DMS79 treated with DMSO at 0.1 percent for 48 hours (cell line): ENCODE measurements around the gene RABGGTA.
"Not testable (repeated sequence)": the region's sequence is repeated elsewhere in the genome, so short reads cannot be mapped to it uniquely, and the experiment has no call there.

Experiments
- DNase-seq: peaks from one replicate; lab custom pipeline; 2025; lab: John Stamatoyannopoulos, UW

RABGGTA gene

DNA sequence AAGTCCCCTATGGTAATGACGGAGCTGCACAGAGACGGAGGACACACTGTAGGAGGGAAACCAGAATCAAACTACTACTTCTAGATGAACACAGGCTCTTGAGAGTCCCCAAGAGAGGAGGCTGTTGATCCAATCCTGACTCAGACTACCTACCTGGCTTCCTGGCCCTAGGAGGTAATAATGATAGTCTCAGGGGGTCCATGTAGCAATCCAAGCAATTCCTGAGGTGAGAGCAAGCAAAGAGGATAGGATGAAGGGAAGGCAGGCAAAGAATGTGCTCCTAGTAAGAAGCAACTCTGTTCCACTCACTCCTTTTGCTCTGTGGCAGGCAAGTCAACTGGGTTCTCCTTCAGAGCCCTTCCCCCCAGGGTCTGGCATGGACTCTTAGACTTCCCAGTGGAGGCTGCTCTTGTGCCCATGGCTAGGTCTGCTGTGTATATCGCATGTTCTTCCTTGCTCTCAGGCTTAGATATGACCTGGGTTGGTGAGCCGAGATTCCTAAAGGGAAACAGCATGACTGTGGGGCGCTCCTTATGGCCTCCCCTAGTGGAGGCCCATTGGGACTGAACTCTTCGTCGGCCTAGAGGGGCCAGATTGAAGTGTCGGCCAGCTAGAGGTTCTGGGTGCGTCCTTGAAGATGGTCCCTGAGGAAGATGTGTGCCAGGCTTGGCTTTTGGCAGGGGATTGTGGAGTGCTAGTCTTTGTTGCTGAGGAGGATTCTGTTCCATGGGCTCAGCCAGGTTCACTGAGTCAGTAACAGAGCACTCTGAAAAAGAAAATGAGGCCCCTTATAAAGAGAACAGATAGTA lies 31.1 kb downstream of the RABGGTA start:
- no peak for DNase-seq

DNA sequence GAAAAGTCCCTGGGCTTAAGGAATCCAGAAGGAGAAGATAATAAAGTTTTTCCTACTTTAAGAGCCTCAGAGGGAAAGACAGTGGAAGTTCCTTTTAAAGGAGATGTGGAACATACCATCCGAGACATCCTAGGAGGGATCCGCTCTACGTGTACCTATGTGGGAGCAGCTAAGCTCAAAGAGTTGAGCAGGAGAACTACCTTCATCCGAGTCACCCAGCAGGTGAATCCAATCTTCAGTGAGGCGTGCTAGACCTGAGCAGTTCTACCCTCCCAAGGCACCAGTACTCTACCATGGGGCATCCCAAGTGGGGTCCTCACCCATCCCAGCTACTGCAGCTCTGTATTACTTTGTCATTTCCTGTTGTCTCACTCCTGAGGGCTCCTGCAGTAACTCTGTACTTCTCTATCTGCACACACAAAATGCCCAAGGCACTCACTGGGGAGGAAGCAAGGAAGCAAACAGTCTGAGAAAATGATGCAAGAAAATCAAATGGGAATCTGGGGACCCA lies 32.8 kb downstream of the RABGGTA start:
- no peak for DNase-seq

DNA sequence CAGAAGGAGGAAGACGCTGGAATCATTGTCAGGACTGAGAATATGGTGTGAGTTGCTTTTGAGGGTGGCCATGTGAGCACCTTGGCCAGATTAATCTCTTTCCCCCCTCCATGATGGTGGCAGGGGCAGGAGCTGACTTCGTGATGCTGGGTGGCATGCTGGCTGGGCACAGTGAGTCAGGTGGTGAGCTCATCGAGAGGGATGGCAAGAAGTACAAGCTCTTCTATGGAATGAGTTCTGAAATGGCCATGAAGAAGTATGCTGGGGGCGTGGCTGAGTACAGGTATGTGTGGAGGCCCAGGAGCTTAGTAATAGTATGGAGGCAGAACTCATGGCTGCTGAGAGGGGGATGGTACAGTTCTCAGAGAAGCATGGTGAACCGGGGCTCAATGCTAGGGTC lies 33.3 kb downstream of the RABGGTA start:
- DNase-seq: no peak

DNA sequence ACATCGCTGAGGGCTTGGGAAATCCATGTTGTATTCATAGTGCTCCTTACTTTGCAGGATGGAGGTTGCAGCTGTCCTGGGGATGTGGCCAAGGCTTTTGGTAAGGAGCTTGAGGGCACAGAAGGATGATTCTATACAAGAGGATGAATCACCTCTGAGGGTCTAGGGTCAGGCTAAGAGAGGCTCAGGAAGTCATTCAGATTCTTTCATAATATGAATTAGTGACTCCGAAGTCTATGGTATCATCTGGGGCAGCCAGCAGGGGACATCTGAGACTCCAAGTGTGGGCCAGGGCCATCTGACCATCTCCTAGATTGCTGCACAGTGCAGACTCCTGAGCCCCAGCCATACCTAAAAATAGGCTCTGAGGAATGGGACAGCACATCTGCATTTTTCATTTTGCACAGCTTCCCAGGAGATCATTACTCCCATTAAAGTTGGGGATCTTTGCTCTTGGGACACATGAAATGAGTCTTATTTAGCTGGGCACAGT lies 33.9 kb downstream of the RABGGTA start:
- no peak for DNase-seq

DNA sequence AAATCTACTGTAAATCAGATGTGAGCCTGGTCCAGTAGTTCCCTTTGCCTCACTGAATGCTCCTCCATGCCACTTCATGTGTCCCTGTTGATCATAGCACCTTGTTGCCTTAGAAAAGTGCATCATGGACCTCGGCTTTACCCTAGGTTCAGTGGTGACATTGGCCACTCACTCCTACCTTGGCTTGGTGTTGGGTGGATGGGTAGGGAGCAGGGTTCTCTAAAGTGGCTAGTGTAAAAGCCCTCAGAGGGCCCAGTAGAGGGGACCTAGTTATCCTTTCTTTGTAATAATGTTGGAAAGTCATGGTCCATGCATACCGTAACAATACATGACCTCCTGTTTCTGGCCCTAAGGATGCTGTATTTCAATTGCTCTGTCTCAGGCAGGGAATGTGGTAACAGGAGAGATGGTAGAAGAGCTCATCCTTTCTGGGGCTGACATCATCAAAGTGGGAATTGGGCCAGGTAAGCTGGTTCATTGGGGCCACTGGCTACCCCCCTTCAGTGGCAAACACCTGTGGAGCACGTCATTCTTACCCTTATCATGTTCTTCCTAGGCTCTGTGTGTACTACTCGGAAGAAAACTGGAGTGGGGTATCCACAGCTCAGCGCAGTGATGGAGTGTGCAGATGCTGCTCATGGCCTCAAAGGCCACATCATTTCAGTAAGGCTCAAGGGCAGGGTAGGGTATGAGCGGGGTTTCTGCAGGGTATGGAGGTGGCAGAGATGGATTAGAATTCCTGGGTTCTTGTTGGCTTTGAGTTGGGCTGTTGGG lies 34.5 kb downstream of the RABGGTA start:
- no peak for DNase-seq

DNA sequence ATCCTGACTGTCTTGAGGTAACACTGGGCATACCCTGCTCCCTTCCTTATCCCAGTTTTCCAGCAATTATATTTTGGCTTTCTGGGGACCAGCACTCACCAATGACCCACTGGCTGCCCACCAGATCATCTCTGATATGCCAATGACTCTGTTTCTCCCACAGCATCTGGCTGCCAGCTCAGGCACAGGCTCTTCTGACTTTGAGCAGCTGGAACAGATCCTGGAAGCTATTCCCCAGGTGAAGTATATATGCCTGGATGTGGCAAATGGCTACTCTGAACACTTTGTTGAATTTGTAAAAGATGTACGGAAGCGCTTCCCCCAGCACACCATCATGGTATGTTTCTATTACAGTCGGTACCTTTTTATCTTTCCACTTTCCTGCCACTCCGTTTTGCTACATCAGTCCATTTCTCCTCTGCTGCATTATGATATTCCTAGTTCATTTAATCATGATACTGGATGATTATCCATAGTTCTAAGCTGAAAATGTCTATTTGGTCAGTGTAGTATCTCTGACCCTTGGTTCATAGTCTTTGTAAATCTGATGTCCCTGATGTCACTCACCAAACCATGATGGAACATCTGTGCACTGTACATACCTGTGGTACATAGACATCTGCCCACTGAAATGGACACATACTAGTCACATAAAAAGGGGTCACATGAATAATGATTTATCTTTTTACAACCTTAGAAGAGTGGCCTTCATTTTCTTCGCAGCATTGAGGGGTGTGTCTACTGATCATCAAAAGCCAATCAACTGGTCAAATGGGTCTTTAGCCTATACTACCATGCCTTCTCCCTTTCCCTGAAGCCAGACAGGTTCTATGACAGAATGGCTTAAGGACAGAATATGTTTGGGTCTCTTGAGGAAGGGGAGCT lies 35.4 kb downstream of the RABGGTA start:
- DNase-seq: no peak

DNA sequence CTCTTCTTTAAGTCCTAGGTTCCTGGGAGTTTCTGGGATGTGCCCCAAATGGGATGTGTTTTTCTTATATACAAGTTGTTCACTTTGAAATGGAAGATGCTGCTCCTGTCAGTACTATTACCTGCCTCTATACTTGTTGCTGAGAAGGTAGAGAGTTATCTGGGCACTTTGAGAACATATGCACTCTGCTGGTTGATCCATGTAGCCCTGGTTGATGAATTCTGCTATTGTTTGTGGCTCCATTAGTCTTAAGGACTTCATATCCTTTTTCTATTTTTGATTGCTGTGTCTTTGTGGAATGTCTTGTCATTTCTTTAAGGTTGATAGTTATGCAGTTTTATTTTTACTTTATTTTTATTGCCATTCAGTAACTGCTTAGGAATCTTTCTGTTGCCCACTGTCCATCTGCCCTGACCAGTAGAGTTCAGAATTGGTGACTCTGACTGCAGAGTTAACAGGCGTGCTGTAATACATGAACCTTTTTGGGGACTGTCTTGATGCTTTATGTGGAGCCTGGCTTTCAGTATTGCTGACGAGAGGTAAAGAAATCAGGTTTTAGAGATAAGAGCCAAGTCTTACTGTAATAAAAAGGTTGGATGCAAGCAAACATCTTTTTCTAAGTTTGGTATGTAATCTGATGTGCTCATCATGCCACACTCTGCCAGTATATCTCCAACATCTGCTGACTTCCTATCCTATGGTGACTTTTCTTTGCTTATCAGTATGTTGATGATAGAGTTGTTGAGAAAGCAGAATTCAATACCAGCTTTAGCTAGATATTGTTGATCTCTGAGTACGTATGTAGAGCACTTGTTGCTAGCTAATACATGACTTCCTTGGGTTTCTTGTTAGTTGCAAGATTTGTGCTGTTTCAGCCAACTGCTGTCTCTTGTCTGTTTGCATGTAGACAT lies 37.0 kb downstream of the RABGGTA start:
- no peak for DNase-seq

DNA sequence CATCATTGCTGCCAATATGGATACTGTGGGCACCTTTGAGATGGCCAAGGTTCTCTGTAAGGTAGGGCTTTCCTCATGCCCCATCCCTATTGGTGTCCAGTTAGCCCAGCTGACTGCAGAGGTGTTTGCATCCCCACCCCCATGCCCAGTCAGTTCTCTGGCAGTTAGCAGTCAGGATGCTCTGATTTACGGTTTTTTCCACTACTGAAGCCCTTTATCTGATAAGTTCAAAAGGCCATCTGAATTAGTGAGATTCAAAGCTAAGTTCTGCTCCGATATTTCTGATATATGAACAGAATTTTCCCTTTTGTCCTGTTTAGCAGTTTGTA lies 37.9 kb downstream of the RABGGTA start:
- DNase-seq: no peak

DNA sequence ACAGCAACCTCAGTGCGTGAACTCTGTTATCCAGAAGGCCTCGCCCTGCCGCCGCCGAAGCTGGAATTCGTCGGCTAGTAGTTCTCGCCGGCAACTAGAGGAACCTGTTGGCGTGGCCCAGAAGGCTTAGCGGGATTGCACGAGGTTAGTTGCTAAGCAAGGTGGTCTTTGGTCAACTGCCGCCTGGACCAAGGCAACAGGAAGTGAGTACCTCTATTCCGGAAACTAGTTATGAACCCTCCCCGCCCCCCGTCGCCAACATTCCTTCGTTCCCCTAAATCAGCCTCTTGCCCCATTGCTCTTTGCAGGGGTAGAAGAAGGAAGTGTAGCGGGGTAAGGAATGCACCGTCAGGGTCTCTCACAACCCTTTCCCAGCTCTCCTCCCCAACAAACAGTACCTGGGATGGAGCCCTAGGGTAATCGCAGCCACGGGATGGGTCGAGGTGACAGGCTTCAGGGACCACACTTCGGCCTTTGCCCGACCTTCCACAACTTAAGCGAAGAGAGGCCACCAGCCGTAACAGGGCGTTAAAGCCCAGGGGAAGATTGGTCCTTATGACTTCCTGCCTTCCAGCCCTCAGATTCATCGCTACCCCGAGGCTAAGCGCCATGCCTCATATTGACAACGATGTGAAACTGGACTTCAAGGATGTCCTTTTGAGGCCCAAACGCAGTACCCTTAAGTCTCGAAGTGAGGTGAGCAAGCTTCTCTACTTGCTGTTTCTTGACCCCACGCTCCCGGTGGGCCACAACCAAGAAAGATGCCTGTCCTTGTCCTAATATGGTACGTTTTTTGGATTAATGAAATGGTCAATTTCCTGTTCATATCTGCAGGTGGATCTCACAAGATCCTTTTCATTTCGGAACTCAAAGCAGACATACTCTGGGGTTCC lies 38.5 kb downstream of the RABGGTA start, which contains the start of gene GMPR2:
Gene GMPR2, plus strand, starts transcription at position 285 of the 893 bp plus-strand sequence. Its CDS starts 325 bp downstream, at position 610.
- DNase-seq: peak; percentile 95

DNA sequence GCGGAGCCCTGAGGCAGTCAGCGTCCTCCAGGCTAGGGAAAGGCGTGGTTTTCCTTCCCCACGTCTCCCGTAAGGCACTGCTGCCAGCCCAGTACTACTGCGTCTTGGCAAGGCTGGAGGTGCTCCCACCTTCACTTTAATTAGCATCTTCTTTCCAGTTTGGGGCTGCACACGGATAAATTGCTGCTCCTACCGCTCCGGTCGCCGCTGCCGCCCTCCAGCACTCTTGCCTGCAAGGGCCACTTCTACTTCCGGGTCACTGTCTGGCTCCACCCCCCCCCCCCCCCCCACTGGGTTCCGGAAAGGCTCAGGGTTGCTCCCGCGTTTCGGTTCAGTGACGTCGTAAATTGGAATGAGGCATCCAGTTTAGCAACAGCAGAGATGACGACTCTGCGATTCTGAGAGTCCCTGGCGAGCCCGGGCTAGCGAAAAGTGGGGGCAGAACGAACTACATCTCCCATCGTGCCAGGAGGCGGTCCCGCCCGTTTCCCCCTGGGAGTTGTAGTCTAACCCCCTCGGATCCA lies 39.2 kb downstream of the RABGGTA start, which contains the start of gene NEDD8:
Gene NEDD8, minus strand, starts transcription at position 247 of the 524 bp plus-strand sequence. Its CDS starts 100 bp downstream, at position 147.
- DNase-seq: peak; percentile 95

DNA sequence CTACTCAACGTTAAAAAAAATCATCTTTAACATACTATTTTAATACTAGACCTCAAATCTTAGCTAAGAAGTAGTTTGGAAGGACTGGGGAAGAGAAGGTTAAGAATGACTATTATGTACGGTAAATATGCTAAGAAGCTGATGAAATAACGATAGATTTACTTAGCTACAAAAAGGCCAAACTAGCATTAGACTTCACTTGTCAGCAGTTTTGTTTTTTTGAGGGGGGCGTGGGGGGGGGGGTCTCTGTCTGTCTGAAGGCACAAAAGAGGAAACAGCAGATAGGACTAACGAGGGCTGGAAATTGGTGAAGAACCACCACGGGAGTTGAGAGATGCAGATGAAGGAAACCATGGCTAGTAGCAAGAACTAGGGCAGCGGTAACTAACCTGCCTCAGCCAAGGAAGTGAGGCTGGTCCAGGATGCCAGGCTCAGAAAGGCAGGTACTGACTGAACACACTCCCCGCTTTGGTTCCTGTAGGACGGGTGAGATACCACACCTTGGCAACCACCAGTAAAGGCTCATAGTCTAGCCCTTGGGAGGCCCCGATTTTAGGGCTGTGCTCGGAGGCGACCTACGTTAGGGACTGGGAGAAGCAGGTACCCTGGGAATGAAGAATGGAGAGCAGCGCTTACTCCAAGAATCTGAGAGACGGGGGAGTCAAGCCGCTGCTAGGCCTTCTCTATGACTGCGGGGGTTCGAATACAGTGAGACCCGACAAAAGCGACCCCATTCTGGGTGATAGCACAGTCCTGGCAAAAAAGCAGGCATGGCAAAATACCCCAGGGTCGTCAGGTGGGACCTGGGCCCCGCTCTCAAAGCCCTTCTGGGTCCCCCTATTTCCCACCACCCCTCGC lies 39.9 kb downstream of the RABGGTA start:
- DNase-seq: no peak

DNA sequence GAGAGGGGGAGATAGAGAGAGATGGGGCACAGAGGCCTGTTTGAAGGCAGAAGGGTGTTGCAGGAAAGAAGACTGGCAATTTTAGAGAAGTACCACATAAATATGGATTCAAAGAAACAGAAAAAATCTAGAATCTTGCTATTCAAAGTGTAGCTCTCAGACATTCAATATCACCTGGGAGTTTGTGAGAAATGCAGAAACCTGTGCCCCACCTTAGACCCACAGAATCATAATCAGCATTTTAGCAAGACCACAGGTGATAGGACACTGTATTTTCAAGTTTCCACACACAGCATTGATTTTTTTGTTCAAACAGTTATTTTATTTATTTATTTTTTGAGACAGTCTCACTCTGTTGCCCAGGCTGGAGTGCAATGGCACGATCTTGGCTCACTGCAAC lies 42.5 kb downstream of the RABGGTA start:
- no peak for DNase-seq

DNA sequence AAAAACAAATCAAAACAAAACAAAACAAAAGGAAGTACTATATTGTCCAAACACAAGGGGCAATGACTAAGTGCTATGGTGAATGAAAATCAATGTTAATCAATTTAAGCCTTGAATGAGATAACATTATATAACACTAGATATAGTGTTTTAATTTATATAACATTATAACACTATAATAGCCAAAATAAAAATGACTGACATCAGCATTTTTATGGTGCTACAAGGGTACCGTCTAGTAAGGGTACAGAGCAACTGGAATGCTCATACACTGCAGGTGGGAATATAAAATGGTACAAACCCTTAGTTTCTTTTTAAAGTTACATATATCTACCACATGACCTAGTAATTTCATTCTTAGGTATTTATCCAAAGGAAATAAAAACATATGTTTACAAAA lies 44.9 kb downstream of the RABGGTA start:
- no peak for DNase-seq

DNA sequence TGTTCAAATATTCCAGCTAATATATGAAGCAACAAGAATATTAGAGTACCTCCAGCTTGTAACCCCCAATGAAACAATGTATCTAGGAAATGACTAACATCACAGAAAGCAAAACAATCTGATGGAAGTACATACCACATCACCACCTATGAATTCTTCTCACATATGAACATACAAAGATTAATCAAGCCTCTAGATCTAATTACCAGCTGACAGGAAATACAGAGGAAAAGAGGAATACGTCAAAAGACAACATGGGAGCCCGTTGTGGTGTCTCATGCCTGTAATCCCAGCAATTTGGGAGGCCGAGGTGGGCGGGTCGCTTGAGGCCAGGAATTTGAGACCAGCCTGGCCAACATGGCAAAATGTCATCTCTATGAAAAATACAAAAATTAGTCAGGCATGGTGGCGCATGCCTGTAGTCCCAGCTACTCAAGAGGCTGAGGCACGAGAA lies 46.8 kb downstream of the RABGGTA start:
- no peak for DNase-seq

DNA sequence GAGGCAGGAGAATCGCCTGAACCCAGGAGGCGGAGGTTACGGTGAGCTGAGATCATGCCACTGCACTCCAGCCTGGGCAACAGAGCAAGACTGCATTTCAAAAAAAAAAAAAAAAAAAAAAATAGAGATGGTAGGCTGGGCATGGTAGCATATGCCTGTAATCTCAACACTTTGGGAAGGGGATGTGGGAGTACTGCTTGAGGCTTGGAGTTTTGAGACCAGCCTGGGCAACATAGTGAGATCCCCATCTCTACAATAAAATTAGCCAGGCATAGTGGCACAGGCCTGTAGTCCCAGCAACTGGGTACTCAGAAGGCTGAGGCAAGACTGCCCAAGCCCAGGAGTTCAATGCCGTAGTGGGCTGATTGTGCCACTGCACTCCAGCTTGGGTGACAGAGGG lies 48.4 kb downstream of the RABGGTA start:
- not testable (repeated sequence) for DNase-seq

DNA sequence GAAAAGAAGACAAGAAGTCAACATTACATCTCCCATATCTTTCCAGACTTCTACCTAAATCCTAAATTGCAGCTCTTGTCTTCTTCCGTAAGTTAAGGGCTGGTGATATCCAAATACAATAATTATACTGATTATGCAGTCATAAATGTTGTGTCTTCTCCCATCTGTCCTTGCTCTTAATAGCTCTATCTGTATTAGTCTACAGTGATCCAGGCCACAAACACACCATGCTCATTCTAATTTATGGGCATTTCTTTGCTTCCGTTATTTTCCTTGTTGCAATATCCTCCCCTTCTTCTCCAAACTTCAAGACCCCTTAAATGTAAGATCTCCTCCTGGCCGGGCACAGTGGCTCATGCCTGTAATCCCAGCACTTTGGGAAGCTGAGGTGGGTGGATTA lies 51.9 kb downstream of the RABGGTA start:
- DNase-seq: no peak

DNA sequence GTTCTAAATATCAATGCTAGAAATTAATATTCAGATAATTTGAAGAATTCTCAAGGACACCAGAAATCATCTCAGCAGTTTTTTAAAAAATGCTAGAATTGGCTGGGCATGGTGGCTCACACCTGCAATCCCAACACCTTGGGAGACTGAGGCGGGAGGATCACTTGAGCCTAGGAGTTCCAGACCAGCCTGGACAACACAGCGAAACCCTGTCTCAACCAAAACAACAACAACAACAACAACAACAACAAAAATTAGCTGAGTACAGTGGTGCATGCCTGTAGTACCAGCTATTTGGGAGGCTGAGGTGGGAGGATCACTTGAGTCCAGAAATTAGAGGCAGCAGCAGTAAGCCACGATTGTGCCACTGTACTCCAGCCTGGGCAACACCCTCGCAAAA lies 52.3 kb downstream of the RABGGTA start:
- no peak for DNase-seq

DNA sequence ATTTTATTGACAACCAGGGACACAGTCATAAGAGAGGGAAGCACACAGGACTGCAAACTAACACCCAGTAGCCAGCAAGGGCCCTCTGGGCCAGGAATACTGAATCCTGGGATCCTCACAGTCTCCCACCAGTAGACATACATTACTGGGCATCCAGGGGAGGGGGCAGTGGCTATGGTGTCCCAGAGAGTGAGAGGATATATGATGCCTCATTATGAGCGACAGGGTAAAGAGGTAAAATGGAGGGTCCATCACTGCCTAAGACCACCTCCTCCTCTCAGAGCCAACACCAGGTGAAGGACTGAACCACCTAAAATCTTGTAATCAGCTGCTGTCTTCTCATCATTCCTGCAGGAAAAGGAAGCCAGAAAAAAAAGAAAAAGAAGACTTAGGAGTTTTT lies 54.5 kb downstream of the RABGGTA start:
- not testable (repeated sequence) for DNase-seq

DNA sequence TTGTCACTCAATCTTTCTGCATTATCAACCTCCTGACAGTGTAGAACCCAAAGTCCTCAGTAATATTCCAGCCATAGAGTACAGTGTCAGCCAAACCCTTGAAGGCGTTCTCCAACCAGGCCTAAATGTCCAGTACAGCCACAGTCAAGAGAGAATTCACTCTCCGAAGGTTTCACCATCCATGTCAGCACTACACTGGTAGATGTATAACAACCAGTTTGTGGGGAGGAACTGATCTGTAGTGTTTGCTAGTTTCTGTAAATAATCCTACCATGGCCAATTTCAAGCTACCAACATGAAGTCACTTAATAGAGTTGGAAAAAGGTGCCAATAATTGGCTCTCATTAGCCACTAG lies 55.1 kb downstream of the RABGGTA start:
- DNase-seq: no peak
